NCI-H82 treated with DMSO at 0.1 percent for 48 hours (cell line): ENCODE measurements around the gene ZNF780B.
"Not testable (repeated sequence)": the region's sequence is repeated elsewhere in the genome, so short reads cannot be mapped to it uniquely, and the experiment has no call there.

Experiments used
- DNase-seq: peaks from one replicate; lab custom pipeline; 2025; ENCODE audit not compliant: unreplicated experiment; lab: John Stamatoyannopoulos, UW

The ZNF780B gene

DNA sequence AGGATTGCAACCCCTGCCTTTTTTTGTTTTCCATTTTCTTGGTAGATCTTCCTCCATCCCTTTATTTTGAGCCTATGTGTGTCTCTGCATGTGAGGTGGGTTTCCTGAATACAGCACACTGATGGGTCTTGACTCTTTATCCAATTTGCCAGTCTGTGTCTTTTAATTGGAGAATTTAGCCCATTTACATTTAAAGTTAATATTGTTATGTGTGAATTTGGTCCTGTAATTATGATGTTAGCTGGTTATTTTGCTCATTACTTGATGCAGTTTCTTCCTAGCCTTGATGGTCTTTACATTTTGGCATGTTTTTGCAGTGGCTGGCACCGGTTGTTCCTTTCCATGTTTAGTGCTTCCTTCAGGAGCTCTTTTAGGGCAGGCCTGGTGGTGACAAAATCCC, 14.3 kb downstream of the ZNF780B start:
- not testable (repeated sequence) for DNase-seq

DNA sequence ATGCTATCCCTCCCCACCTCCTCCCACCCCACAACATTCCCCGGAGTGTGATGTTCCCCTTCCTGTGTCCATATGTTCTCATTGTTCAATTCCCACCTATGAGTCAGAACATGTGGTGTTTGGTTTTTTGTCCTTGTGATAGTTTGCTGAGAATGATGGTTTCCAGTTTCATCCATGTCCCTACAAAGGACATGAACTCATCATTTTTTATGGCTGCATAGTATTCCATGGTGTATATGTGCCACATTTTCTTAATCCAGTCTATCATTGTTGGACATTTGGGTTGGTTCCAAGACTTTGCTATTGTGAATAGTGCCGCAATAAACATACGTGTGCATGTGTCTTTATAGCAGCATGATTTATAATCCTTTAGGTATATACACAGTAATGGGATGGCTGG, 18.0 kb downstream of the ZNF780B start:
- DNase-seq = not testable (repeated sequence)

DNA sequence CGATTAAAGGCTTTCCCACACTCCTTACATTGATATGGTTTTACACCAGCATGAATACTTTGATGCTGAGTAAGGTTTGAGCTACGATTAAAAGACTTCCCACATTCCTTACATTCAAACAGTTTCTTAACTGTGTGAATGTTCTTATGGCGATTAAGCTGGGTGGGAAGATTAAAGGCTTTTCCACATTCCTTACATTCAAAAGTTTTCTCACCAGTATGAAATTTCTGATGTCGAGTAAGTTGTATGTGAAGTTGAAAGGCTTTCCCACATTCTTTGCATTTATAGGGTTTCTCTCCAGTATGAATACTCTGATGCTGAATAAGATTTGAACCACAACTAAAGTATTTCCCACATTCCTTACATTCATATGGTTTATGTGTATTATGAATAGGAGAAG, 20.0 kb downstream of the ZNF780B start:
- DNase-seq = no peak

DNA sequence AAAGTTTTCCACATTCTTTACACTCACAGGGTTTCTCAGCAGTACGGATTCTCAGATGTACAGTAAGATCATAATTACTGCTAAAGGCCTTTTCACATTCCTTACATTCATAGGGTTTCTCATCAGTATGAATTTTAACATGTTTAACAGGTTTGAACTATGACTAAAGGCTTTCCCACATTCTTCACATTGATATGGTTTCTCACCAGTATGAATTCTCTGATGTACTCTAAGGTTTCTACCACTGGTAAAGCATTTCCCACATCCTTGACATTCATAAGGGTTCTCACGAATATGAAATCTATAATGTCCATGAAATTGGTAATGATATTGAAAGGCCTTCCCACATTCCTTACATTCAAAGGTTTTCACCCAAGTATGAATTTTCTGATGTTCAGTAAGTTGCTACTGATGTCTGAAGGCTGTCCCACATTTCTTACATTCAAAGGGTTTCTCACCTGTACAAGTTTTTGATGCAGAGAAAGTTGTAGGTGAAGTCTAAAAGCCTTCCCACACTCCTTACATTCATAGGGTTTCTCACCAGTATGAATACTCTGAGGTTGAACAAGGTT, 22.0 kb downstream of the ZNF780B start:
- no peak for DNase-seq

DNA sequence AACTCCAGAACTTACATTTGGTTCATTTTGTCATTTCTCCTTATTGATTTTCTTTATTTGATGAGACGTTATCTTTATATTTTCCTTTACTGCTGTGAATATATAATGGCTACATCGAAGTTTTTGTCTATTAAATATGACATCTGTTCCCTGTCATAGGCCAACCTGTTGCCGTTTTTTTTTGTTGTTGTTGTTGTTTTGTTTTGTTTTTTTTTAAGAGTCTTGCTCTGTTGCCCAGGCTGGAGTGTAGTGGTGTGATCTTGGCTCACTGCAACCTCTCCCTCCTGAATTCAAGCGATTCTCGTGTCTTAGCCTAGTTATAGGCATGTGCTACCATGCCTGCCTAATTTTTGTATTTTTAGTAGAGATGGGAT, 29.4 kb downstream of the ZNF780B start:
- no peak for DNase-seq

DNA sequence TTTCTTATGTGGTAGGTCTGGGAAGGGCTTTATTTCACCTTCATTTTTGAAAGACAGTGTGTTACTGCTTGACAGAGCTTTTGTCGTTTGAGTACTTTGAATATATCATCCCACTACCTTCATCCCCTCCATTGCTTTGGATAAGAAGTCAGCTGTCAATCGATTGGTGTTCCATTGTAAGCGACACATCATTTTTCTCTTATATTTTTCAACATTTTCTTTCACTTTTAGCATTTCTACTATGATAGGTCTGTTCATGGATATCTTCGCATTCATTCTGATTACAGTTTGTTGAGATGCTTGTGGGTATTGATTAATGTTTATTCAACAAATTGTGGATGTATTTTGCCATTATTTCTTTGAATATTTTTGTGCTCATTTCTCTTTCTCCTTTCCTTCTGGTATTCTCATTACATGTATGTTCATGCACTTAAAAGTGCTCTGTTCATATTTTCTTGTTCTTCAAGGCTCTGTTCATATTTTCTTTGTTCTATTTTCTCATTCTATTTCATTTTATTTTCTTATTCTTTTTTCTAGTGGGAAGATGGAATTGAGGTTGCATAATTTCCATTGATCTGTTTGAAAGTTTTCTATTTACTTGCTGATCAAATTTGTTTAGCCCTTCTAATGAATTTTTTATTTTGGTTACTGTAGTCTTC, 30.0 kb downstream of the ZNF780B start:
- DNase-seq = no peak

DNA sequence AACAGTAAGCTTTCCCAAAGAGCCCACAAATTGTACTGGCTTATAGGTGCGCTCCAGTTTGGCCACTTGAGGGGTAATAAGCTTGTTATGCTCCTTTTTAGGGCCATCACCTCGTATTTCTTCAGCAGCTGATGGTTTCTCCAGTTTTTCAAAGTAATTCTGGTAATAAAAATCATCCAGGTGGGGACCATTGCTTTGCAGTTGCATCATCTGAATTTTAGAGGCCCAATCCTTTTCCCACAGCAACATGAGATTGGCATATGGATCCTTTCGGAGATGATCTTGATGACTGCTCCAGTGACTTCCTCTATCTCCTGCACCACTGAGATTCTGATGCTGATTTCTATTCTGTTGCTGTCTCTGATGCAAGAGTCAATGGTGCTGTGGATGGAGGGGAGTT, 32.1 kb downstream of the ZNF780B start:
- DNase-seq = no peak

DNA sequence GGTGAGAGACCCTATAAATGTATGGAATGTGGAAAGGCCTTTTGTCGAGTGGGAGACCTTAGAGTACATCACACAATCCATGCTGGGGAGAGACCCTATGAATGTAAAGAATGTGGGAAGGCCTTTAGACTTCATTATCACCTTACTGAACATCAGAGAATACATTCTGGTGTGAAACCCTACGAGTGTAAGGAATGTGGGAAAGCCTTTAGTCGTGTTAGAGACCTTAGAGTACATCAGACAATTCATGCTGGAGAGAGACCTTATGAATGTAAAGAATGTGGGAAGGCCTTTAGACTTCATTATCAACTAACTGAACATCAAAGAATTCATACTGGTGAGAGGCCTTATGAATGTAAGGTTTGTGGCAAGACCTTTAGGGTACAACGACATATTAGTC, 42.0 kb downstream of the ZNF780B start:
- DNase-seq = no peak

DNA sequence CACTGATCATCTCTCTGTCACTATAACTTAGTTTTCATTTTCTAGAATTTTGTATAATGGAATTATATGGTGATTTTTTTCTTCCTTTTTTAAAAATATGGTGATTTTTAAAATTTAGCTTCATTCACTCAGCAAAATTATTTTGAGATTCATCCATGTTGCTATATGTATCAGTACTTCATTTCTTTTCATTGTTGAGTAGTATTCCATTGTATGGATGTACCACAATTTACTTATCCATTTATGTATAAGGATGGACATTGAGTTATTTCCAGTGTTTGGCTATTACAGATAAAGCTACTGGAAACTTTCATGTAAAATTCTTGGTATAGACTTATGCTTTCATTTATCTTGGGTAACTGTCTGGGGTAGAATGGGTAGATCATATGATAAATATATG, 46.4 kb downstream of the ZNF780B start:
- no peak for DNase-seq

DNA sequence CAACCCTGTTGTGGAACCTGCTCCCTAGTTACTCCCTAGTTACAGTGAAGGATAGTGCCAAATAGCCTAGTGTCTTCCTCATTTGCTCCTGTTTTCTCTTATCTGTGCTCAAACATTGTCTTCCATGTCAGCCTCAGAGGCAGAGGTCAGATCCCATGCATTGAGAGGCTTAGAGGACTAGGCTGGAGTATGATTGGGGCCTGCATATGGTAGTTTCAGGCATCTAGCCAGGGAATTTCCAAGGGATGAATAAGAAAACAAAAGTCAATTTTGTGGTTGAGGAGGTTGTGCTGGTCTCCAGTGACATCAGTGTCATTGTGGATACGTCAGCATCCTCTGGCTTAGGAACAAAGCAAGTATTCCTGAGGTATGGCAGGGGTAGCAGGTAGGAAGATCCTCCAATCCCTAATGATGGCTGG, 49.7 kb downstream of the ZNF780B start:
- DNase-seq = no peak

DNA sequence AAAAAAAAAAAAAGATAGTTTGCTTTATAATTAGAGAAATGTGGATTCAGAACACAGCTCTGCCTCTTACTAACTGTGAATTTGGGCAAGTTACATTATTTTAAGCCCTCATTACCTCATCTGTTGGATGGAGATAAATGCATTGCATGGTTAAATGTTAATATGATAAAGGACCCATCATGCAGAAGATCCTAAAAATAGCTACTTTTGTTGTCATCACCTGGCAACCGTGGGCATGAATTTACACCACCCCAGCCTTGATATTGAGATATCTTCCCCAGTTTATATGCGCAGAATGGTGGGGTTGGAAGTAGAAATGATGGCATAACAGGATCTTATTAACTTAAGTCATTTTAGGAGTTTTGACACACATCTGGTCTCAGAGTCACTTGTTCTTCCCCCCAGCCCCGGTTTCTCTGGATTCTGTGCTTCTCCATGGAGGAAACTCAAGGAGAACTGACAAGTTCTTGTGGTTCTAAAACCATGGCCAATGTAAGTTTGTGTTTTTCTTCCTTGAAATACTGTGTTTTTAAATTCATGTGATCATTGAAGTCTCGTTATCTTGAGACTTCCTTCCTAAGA, 50.2 kb downstream of the ZNF780B start:
- no peak for DNase-seq

DNA sequence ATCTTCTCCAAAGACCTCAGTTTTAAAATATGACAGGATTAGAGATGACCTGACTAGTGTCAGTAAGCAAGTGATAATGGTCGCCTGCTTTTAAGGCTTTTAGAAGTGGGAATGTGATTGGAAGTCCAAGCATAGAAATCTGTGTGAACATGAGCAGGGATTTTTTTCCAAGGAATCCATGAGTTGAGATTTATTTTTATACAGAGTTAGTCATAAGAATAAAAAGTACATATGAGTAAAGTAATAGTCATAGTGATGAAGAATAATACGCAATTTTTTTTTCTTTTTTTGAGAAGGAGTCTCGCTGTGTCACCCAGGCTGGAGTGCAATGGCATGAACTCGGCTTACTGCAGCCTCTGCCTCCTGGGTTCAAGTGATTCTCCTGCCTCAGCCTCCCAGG, 57.5 kb downstream of the ZNF780B start:
- DNase-seq = no peak

DNA sequence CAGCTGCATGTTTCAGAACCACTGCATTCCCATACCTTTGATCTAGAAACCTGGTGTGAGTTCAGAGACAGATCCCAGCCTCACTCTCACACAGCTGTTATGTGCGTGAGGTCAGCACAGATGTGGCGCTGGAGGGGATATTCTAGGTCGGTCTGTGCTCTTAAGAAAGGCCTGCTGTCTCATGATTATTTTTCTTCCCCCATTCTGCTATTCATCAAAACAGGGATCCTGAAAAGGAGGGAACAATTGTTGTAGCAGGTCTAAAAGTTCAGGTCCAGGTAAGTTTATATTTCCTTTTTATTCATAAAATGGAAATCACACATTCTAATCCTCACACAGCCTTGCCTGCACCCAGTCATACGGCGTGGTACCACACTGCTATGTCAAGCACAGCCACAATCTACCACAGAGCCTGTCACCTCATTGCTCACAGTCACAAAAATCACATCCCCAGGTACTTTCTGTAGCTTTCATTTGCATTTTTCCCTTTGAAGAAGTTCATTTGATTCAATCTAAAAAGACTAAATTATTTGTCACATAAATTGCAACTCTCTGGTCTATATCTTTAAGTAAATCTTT, 58.3 kb downstream of the ZNF780B start:
- no peak for DNase-seq

DNA sequence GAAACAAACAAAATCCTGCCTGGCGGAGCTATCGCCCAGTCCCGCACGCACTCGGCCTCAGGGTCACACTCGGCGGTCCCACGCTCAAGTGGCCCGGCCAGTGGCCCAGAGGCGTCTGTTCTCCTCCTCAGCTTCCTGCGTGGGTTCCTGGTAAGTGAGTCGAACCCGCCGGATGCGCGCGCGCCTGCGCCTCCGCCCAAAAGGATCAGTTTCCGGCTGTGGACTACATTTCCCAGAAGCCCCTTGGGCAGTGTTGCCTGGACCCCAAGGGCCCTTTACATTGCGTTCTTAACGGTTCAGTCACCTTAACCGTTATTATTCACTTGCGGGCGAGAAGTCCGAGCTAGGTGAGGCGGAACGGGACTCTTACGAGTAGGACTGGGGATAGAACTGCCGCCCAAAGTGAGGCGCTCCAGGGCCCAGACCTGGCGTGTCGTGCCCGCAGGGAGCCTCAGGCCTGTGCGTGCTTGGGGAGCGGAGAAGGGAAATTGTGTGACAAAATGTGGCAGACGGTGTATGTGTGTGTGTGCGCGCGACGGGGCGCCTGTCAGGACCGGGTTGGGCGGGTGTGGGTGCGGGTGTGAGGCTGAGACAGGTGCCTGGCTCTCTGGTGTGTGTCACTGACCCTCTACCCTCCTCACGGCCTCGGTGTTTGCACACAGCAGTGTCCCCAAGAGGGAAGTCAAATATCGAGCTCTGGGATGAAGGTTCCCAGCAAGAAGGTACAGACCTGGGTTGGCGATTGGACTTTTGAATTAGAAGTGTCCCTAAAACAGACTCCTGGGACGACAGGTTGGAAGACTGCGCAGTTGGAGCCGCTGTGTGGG, 59.0 kb downstream of the ZNF780B start, which contains the start of gene ZNF546:
TSS of gene ZNF546 (plus strand) at position 250 of the 827 bp plus-strand sequence. CDS start 1,267 bp downstream, outside the sequence.
- DNase-seq = peak; percentile 73

DNA sequence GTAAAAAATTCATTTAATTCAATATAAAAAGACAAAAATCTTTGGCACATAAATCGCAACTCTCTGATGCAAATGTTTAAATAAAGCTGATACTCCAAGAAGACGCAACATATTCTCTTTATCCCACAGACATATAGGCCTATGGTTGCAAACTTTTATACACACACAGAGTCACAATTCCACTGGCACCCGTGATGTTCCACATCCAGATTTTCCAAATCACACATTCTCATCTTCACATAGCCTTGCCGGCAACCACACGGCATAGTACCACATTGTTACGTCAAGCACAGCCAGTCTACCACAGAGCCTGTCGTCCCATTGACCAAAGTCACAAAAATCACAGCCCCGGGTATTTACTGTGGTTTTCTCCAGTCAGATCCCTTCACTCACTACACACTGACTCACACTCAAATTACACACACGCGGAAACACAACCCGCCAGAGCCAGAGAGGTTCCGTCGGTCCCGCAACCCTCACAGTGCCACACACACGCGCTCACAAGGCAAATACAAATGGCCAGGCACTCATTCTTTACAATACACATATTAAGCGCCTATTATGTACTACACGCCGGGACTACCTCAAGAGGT, 59.7 kb downstream of the ZNF780B start:
- DNase-seq = no peak

DNA sequence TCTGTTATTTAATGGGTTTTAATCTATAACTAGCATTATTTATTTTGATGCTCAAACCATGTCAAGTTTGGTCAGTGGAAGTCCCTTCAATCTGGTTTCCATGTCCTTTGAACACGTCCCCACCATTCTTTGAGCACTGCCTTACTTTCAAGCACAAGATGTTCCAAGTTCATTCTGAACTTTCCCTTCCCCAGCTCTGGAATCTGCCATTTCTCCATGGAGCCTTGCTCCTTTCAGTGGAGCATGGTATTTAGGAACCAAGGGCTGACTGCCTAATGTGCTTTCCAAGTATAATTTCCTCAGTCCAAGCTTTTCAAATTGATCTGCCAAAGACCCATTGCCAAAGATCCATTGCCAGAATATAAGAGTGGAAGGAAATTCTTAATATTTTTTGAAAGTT, 60.2 kb downstream of the ZNF780B start:
- no peak for DNase-seq

DNA sequence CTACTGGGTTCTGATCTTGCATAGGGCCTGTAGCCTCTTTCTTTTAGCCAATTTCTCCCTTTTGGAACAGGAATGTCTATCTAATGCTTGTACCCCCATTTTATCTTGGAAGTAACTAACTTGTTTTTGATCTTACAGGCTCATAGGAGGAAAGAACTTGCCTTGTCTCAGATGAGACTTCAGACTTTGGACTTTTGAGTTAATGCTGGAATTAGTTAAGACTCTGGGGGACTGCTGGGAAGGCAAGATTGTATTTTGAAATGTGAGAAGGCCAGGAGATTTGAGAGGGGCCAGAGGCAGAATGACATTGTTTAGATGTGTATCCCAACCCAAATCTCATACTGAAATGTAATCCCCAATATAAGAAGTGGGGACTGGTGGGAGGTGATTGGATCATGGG, 61.7 kb downstream of the ZNF780B start:
- DNase-seq = no peak

DNA sequence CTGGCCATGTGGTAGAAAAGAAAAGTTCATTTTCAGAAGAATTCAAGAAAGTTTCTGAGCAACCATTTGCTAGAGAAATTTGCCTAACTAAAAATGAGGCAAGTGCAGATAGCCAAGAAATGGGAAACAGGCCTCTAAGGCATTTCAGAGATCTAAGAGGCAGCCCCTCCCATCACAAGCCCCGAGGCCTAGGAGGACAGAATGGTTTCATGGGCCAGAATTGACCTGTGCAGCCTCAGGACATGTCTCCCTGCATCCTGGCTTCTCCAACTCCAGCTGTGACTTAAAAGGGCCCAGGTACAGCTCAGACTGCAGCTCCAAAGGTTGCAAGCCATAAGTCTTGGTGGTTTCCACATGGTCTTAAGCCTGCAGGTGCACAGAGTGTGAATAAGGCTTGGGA, 62.4 kb downstream of the ZNF780B start:
- DNase-seq = no peak

DNA sequence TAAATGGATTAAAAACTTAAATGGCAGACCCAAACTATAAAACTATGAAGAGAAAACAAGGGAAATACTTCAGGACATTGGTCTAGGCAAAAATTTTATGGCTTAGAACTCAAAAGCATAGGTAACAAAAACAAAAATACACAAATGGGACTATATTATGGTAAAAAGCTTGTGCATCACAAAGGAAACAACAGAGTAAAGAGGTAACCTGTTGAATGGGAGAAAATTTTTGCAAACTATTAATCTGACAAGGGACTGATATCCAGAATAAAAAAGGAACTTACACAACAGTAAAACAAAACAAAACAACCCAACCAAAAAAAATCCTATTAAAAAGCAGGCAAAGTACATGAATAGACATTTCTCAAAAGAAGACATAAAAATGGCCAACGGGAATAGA, 68.4 kb downstream of the ZNF780B start:
- DNase-seq = no peak

DNA sequence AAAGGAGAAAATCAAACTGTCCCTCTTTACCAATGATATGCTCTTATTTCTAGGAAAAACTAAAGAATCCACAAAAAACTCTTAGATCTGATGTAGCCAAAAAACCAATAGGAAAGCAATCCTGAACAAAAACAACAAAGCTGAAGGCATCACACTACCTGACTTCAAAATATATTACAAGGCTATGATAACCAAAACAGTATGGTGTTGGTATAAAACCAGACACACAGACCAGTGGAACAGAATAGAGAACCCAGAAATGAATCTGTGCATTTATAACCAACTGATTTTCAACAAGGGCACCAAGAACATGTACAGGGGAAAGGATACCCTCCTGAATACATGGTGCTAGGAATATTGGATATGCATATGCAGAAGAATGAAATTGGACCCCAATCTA, 68.9 kb downstream of the ZNF780B start:
- DNase-seq = no peak

DNA sequence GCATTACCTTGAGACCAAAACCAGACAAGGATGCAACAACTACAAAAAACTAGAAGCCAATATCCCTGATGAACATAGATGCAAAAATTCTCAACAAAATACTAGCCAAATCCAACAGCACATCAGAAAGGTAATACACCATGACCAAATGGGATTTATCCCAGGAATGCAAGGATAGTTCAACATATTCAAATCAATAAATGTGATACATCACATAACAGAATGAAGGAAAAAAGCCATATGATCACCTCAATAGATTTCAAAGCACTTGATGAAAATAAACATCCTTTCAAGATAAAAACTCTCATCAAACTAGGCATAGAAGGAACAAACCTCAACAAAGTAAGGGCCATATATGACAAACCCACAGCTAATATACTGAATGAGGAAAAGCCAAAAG, 69.4 kb downstream of the ZNF780B start:
- no peak for DNase-seq
